COLO668 (cell line): ENCODE data around the gene KIAA0825.

ENCODE experiments used
- DNase-seq: peaks from one replicate; lab custom pipeline; 2025; ENCODE audit not compliant: unreplicated experiment; lab: John Stamatoyannopoulos, UW

Gene KIAA0825, protein sequence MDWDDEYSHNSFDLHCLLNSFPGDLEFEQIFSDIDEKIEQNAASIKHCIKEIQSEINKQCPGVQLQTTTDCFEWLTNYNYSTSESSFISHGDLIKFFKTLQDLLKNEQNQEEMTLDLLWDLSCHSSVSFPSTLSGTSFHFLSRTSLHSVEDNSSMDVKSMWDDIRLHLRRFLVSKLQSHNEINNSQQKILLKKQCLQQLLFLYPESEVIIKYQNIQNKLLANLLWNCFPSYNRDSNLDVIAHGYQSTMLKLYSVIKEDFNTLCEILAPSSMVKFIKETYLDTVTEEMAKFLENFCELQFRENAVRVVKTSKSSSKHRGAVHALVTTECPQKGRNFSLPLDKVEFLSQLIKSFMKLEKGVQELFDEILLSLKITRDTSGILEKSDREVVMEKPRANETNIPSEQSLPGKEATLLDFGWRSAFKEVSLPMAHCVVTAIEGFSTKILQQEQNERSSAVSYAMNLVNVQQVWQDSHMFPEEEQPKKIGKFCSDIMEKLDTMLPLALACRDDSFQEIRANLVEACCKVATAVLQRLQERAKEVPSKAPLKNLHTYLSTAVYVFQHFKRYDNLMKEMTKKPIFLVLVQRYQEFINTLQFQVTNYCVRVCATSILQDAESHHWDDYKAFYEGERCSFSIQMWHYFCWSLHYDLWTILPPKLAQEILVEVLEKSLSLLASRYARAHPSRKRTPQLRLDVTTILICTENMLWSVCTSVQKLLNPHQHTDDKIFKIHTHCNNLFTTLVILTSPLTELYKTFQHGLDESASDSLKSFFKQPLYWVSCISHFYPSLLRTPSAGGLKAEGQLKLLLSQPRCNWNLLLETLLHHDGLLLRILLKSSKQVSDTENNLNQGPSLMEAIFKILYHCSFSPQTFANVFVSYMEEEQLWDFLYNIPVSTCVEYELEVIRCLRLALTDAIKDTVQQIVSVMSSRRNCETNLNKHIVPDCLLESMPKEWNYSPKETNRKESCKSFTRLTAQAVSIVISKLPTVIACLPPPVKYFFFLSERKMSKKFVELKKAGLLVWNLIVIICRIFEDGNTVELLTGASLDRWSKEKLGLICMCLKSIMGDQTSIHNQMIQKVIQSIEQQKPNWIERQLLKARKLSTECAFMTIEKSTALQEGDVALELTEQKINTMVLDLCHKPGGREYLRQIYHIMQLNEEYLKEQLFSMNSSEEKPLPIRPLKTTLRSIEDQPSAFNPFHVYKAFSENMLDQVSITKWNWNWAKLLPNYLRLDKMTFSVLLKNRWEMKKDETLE (N-terminal part only)

GRCh38 chr5:94618493-94619328, at the start of gene KIAA0825, which contains the start of gene SLF1:
Gene KIAA0825 (minus strand): TSS chr5:94618604. CDS start chr5:94537126, 81,478 bp downstream.
Gene SLF1 (plus strand): TSS chr5:94618669. CDS start chr5:94628811, 10,142 bp downstream.
- peak; percentile 86 for DNase-seq

- DNase-seq, result no peak
Observed at GRCh38 chr5:94667937-94668336, 49.5 kb upstream of the KIAA0825 start.

DNA sequence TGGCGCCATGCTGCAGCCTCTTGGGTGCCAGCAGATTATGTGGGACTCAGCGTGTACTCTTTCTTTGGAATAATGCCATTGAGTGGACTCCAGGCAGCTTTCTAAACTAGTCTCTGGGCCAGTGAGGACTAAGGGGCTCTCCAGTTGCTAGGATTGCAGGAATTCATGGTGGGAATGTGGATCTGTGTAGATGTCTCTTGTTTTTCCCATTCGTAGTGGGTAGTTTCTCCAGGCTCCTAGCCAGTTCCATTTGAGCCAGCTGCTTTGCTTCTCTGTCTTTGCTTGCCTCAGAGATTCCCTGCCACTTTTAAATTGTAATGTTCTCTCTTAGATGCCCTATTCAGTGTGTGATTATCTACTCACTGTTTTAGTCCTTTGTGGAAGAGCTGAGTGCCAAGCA, 42.7 kb upstream of the KIAA0825 start:
- no peak for DNase-seq

- no peak for DNase-seq
Observed at GRCh38 chr5:94660506-94660905, 42.1 kb upstream of the KIAA0825 start.

GRCh38 chr5:94658272-94658671, 39.9 kb upstream of the KIAA0825 start:
- DNase-seq, result no peak

GRCh38 chr5:94649874-94650273, 31.5 kb upstream of the KIAA0825 start:
- no peak for DNase-seq

DNA sequence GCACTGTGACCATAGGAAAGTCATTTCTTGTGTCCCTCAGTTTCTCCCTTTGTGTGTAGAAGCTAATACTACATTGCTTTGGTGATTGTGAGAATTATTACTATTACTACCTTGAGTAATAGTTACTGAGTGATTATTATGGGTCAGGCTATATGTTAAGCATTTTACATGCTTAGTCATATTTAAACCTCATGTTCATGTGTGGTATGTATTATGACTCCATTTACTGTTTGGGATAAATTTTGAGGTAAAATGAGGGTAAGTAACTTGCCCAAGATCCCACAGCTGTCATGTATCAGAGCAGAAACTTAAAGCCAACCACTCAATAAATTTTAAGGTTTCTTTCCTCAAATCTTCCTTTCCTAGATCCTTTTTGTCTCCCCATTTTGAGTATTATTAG, 28.4 kb upstream of the KIAA0825 start:
- DNase-seq, result no peak

- DNase-seq, result no peak
Observed at GRCh38 chr5:94645053-94645452, 26.6 kb upstream of the KIAA0825 start.

DNA sequence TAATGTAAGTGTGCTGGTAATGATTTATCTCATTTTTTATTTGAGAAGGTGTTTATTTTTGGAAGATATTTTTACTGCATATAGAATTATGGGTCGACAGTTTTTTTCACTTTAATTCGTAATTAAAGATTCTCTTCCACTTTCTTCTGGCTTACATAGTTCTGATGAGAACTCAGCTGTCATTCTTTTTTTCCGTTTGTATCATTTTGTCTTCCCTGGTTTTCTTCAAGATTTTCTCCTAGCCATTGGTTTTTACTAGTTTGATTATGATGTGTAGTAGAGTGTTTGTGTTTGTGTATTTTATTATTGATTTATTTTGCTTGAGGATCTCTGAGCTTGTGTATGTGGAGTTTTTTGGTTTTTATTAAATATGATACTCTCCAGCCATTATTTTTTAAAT, 21.8 kb upstream of the KIAA0825 start:
- DNase-seq, result no peak

- DNase-seq, result no peak
Observed at GRCh38 chr5:94632024-94632423, 13.6 kb upstream of the KIAA0825 start.

- DNase-seq, result no peak
Observed at GRCh38 chr5:94627191-94627590, 8.8 kb upstream of the KIAA0825 start.

DNA sequence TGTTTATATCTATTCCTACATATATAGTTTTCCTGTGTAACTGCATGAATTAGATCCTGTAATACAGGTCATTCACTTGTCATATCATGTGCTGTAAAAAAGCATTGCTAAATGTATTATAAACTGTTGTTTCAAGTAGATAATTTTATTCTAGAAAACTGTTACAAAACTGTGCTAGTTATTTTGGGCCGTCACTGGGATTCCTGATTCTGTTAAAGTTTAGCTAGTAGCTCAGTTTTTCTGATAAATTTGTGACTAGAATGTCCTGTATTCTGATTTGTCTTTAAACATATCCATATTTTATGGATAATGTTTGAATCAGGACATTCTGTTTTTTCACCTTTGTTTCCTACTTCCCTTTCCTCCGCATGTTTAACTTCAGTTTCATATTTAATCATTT, 5.5 kb upstream of the KIAA0825 start:
- no peak for DNase-seq

- DNase-seq, result no peak
Observed at GRCh38 chr5:94623011-94623410, 4.6 kb upstream of the KIAA0825 start.

DNA sequence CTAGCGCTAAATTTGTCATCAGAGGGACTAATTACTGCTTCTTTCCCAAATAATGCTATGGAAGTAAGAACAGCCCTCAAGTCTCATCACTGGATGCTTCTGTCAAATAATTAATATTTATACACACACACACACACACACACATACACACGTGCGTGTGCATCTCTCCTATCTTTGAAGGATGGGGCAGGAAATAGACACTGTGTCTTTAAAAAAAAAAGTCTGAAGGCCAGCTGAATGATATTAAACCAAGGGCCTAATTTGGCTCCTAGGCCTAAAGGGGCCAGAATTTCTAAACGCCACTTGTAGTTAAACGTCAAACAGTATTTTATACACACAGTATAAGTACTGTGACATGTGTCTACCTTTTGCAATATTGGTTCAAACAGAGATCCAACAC, 3.4 kb upstream of the KIAA0825 start:
- DNase-seq, result no peak

DNA sequence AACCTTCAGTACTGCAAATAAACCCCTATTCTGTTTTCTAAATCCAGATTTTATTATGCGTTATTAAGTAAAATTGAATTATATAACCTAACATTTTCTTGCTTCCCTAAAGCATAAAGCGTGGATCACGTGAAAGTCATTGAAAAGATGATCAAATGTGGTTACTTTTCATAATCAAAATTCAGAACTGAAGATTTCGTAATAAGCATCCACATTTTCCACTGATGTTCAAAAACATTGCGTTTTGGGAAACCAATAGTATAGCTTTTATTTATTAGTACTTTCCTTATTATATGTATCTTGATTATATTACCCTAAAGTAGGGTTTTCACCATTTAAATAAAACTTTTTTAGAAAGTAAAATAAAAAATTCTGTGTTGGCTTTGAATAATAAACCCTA, 1.9 kb upstream of the KIAA0825 start:
- no peak for DNase-seq

DNA sequence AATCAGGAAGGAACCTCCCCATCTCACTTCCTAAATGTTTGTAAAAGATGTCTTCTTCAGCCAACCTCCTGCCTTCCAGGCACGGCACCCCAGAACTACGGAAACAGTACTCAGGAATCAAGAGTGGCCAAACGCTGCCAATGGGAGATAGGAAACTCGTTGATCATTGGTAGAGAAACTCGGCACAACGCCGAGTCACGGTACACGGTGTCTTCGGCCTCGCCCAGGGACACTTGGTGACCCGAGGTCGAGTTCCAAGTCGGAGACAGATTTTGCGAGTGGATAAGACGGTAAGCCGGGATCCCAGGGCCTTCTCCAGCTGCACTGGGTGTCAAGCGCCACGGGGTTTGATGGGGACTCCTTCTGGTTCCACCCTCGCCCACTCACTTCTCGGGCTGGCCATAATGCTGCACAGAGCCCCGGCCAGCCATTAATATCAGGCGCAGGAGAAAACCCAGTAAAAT, 343 bp downstream of the KIAA0825 start:
- peak; percentile 43 for DNase-seq

DNA sequence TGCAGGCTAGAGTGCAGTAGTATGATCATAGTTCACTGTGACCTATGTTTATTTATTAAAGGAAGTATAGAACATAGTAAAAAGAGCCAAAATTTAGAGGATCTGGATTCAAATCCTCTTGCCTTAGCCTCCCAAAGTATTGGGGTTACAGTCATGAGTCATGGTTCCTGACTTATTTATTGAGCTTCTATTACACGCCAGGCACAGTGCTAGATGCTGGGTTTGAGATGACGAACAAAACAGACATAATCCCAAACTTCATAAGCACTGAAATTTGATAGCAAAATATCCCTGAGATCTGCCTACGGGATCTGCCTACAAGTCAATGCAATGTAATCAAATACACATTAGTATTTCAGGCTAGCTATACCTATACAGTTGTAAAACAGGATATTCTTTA, 2.5 kb downstream of the KIAA0825 start:
- no peak for DNase-seq

GRCh38 chr5:94614156-94614805, 4.1 kb downstream of the KIAA0825 start:
- no peak for DNase-seq

GRCh38 chr5:94613583-94613982, 4.8 kb downstream of the KIAA0825 start:
- peak; percentile 0 for DNase-seq
